ENCODE data around the gene DMWD. TPM values are rescaled to one million over a fixed set of nuclear protein-coding genes. Genes with fewer than 3 reads are reported as not detected.

Gene DMWD
- total RNA-seq, 2 experiments from 2014 or later: 35.0 to 37.8 TPM

GRCh38 chr19:45823182-45823581 is 30.5 kb upstream of the DMWD start:
- no peaks in the 10 kb centered on the region for H3K4me1 Mint-ChIP-seq
- no peak for DNase-seq
- H3K9me3 Mint-ChIP-seq: no peaks in the 10 kb centered on the region
- ChIA-PET CTCF (interaction anchor here (1.0 to 1.6 kb wide), 4 partner anchors 9 to 24 kb away, joined by 3 to 4 read pairs (median 4); no protein-coding TSS in a partner anchor), POLR2A (no interaction called here)
- no peaks in the 10 kb centered on the region for H3K27me3 Mint-ChIP-seq
- H3K27ac Mint-ChIP-seq: no peak overlapping the region
- H3K36me3 Mint-ChIP-seq (ENCODE audit: low read depth): peaks cover 24% of the 10 kb centered on the region
- no peak overlapping the region for H3K4me3 Mint-ChIP-seq

DNA sequence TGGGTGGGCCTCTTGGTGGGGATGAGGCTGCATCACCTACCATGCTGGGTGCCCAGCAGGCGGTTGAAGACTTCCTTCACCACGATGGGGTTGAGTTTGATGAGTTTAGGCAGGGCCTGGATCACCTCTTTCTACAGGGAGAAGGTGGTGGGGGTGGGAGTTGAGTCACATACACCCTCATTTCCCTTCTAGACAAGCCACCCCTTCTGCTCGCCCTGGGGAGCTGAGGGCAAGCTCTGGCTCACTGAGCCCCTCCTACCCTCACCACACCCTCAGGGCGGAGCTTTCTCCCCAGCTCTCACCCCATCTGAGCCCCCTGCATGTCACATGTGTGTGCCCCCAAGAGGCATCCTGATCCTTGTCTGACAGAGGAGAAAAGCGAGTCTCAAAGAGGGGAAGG is 30.1 kb upstream of the DMWD start:
- Mint-ChIP-seq H3K27me3 (no peaks in the 10 kb centered on the region), H3K4me1 (no peaks in the 10 kb centered on the region), H3K4me3 (no peak overlapping the region), H3K27ac (no peak overlapping the region), H3K36me3 (ENCODE audit: low read depth) (peaks cover 24% of the 10 kb centered on the region), H3K9me3 (no peaks in the 10 kb centered on the region)
- ChIA-PET CTCF (interaction anchor here (1.0 to 1.6 kb wide), 3 partner anchors 10 to 23 kb away, joined by 3 to 4 read pairs (median 4); no protein-coding TSS in a partner anchor), POLR2A (no interaction called here)
- no peak for DNase-seq

DNA sequence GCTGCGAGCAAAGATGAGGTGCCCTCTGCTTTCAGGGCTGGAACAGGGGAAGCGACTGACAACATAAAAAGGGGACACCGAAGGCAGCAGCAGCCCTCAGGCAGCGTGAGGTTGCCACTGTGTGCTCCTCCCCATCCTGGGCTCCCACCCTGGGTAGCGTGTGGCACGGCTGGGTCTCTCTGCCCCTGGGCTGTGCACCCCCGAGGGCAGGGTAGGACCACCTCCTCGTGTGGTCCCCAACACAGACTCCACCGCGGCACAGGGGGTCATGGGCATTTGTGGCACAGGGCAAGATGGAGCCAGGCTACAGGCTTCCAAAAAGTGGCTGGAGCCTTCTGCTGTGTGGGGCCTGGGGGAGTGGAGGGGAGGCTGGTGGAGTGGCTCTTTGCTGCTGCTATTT is 28.9 kb upstream of the DMWD start:
- ChIA-PET CTCF (no interaction called here), POLR2A (no interaction called here)
- H3K4me3 Mint-ChIP-seq: no peak overlapping the region
- H3K36me3 Mint-ChIP-seq (ENCODE audit: low read depth): peaks cover 14% of the 10 kb centered on the region
- H3K27me3 Mint-ChIP-seq: no peaks in the 10 kb centered on the region
- DNase-seq: no peak
- H3K27ac Mint-ChIP-seq: no peak overlapping the region
- H3K9me3 Mint-ChIP-seq: no peaks in the 10 kb centered on the region
- peaks cover 7% of the 10 kb centered on the region for H3K4me1 Mint-ChIP-seq

GRCh38 chr19:45821103-45821521 is 28.5 kb upstream of the DMWD start:
- no peak for DNase-seq
- Mint-ChIP-seq H3K9me3 (no peaks in the 10 kb centered on the region), H3K27ac (no peak overlapping the region), H3K36me3 (ENCODE audit: low read depth) (peaks cover 11% of the 10 kb centered on the region), H3K4me1 (peaks cover 7% of the 10 kb centered on the region), H3K27me3 (no peaks in the 10 kb centered on the region), H3K4me3 (no peak overlapping the region)
- POLR2A ChIA-PET: no interaction called here
- CTCF ChIA-PET: interaction anchor here (0.8 kb wide), 1 partner anchor 28 kb away, joined by 3 read pairs; no protein-coding TSS in a partner anchor

- ChIA-PET CTCF (interaction anchor here (0.8 to 1.3 kb wide), 2 partner anchors 29 to 80 kb away, joined by 3 read pairs; no protein-coding TSS in a partner anchor), POLR2A (no interaction called here)
- Mint-ChIP-seq H3K36me3 (ENCODE audit: low read depth) (peaks cover 8% of the 10 kb centered on the region), H3K9me3 (no peaks in the 10 kb centered on the region), H3K4me1 (peaks cover 7% of the 10 kb centered on the region), H3K27ac (no peak overlapping the region), H3K27me3 (no peaks in the 10 kb centered on the region), H3K4me3 (no peak overlapping the region)
- no peak for DNase-seq
Measured at GRCh38 chr19:45820413-45821102, 27.9 kb upstream of the DMWD start.

GRCh38 chr19:45819769-45820168 is 27.1 kb upstream of the DMWD start:
- peaks cover 8% of the 10 kb centered on the region for H3K36me3 Mint-ChIP-seq (ENCODE audit: low read depth)
- no peak for DNase-seq
- no peaks in the 10 kb centered on the region for H3K27me3 Mint-ChIP-seq
- no peaks in the 10 kb centered on the region for H3K9me3 Mint-ChIP-seq
- peak overlapping the region; percentile 17 for H3K27ac Mint-ChIP-seq
- ChIA-PET POLR2A (no interaction called here), CTCF (interaction anchor here (1.3 kb wide), 1 partner anchor 79 kb away, joined by 3 read pairs; no protein-coding TSS in a partner anchor)
- no peak overlapping the region for H3K4me3 Mint-ChIP-seq
- peaks cover 7% of the 10 kb centered on the region for H3K4me1 Mint-ChIP-seq

- Mint-ChIP-seq H3K27me3 (no peaks in the 10 kb centered on the region), H3K4me1 (peaks cover 7% of the 10 kb centered on the region), H3K27ac (no peak overlapping the region), H3K9me3 (no peaks in the 10 kb centered on the region), H3K36me3 (ENCODE audit: low read depth) (peaks cover 3% of the 10 kb centered on the region), H3K4me3 (no peak overlapping the region)
- POLR2A ChIA-PET: interaction anchor here (0.7 kb wide), 1 partner anchor 1110 kb away, joined by 3 read pairs; no protein-coding TSS in a partner anchor
- CTCF ChIA-PET: interaction anchor here (0.5 to 3.3 kb wide), 14 partner anchors 8 to 486 kb away, joined by 3 to 16 read pairs (median 4); partner anchors contain the start of genes IRF2BP1 and SIX5
- DNase-seq: no peak
Measured at GRCh38 chr19:45817725-45818301, 25.2 kb upstream of the DMWD start.

DNA sequence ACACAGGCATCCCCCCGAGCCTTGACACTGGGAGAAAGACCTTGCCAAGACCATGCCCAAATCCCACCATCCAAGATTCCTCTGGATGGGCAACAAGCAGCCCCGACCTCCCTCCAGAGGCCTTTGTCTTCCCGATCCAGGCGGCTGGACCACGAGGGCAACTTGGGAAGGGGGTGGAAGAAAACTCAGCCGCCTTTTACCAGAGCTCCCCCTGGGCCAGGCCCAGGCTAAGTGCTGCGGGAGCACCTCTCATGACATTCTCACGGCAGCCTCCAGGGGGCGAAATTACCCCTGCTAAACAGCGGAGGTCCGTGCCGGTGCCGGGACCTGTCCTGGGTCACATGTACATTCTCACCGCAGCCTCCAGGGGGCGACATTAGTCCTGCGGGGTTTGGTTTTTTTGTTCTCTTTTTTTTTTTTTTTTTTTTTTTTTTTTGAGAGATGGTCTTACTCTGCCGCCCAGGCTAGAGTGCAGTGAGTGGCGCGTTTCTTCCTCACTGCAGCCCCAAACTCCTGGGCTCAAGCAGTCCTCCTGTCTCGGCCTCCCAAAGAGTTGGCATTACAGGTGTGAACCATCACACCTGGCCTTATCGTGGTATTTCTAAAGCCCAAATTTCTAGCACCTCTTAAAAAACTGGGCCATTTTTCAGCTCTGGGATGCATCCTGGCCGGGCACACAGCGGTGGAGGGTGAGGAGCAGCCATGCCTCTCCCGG is 24.5 kb upstream of the DMWD start:
- H3K9me3 Mint-ChIP-seq: no peaks in the 10 kb centered on the region
- ChIA-PET POLR2A (interaction anchor here (0.5 kb wide), 1 partner anchor 101 kb away, joined by 3 read pairs; no protein-coding TSS in a partner anchor), CTCF (interaction anchor here (0.5 to 3.3 kb wide), 39 partner anchors 9 to 485 kb away, joined by 3 to 16 read pairs (median 4); partner anchors contain the start of genes DMPK, DMWD, IRF2BP1 and PGLYRP1)
- H3K27ac Mint-ChIP-seq: no peak overlapping the region
- H3K27me3 Mint-ChIP-seq: no peaks in the 10 kb centered on the region
- H3K36me3 Mint-ChIP-seq (ENCODE audit: low read depth): peaks cover 3% of the 10 kb centered on the region
- DNase-seq: peak; percentile 97
- H3K4me1 Mint-ChIP-seq: peaks cover 7% of the 10 kb centered on the region
- no peak overlapping the region for H3K4me3 Mint-ChIP-seq

- H3K9me3 Mint-ChIP-seq: no peaks in the 10 kb centered on the region
- H3K4me1 Mint-ChIP-seq: peaks cover 7% of the 10 kb centered on the region
- H3K4me3 Mint-ChIP-seq: no peak overlapping the region
- POLR2A ChIA-PET: interaction anchor here (0.5 kb wide), 1 partner anchor 101 kb away, joined by 3 read pairs; no protein-coding TSS in a partner anchor
- H3K36me3 Mint-ChIP-seq (ENCODE audit: low read depth): peaks cover 3% of the 10 kb centered on the region
- no peaks in the 10 kb centered on the region for H3K27me3 Mint-ChIP-seq
- no peak for DNase-seq
- CTCF ChIA-PET: interaction anchor here (0.6 to 3.3 kb wide), 34 partner anchors 8 to 483 kb away, joined by 3 to 16 read pairs (median 4); partner anchors contain the start of genes DMPK, DMWD, IRF2BP1 and PGLYRP1
- no peak overlapping the region for H3K27ac Mint-ChIP-seq
Measured at GRCh38 chr19:45816236-45817009, 23.8 kb upstream of the DMWD start.

DNA sequence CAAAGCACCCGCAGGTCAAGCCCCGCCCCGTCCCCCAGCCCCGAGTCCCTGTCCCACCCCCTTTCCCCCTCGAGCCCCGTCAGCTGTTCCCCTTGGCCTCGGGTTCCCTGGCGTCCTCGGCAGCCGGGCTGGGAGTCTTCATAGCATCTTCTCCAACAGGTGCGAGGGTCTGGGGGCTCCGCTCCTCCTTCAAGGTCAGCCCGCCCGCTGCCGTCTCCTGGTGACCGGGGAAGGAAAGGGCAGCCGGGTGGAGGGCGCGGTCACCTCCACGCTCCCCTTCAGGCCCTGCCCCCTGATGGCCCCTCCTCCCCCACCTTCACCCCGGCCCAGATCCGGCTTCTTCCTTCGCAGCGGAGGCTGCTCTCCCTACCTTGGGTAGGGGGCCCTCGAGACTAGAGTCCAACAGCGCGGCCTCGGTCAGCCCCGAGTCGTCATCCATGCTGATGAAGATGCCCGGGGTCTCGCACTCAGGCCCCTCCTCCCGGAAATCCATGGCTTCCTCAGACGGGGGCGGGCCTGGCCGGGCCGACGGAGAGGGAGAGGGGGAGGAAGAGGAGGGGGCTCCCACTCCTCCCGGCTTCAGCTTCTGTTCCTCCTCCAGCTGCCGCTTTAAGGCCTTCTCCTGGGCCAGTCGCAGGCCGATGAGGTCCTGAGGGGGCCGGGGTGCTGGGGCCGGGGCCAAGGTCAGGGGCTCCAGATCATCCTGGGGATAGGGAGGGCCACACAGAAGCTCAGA is 23.0 kb upstream of the DMWD start:
- no peak for DNase-seq
- Mint-ChIP-seq H3K27me3 (no peaks in the 10 kb centered on the region), H3K27ac (no peak overlapping the region), H3K9me3 (no peaks in the 10 kb centered on the region), H3K4me1 (peaks cover 7% of the 10 kb centered on the region), H3K4me3 (no peak overlapping the region), H3K36me3 (ENCODE audit: low read depth) (no peaks in the 10 kb centered on the region)
- ChIA-PET POLR2A (no interaction called here), CTCF (interaction anchor here (1.6 to 3.3 kb wide), 5 partner anchors 10 to 45 kb away, joined by 7 to 16 read pairs (median 9); no protein-coding TSS in a partner anchor)

DNA sequence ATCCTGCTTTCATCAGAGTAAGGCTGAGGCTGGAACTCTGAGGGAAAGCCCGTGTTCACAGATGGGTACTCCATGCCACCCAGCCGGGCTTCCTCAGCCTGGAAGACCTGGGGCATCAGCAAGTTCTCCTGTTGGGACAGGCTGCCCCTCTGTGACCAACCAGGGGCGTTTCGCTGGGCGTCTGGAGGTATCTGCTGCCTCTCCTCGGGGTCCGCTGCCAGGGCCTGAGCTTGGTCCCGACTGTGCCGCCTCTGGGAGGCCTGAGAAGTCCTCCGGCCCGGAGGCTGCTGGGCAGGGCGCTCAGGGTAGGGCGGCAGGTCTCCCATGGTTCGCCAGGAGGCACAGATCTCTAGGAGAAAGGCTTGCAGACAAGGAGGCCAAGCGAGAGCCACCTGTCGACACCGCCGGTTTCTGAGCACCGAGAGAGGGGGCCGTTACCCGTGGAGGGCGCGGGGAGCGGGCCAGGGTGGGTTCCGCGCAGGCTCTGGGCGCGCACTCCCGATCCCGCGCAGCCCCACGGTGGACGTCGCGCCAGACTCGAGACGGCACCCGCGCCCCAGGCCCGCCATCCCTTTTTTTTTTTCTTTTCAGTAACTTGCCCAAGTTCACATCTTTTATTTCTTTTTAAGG is 22.3 kb upstream of the DMWD start, which contains the start of gene RSPH6A:
TSS of gene RSPH6A (minus strand) at position 458 of the 630 bp plus-strand sequence. CDS start at position 326, 132 bp downstream.
- ChIA-PET CTCF (no interaction called here), POLR2A (no interaction called here)
- H3K4me3 Mint-ChIP-seq: no peak within 1 kb of the TSS
- no peak for DNase-seq
- H3K27ac Mint-ChIP-seq: no peak within 1 kb of the TSS
- H3K9me3 Mint-ChIP-seq: no peaks in the 10 kb centered on the region
- peaks cover 11% of the 10 kb centered on the region for H3K4me1 Mint-ChIP-seq
- H3K36me3 Mint-ChIP-seq (ENCODE audit: low read depth): no peaks in the 10 kb centered on the region
- no peaks in the 10 kb centered on the region for H3K27me3 Mint-ChIP-seq

Measured in activated CD4-positive, alpha-beta T cell treated with anti-CD3 and anti-CD28 coated beads, Interleukin-2, amount 10 ng/mL, durations not matched to agents 7 days and 5 days (primary cell).